Gastroesophageal sphincter (tissue), 4 donors: Measurements from ENCODE around the gene STIMATE. TPM values are rescaled to one million over a fixed set of nuclear protein-coding genes. Genes with fewer than 3 reads are reported as not detected.

Experiments
- ATAC-seq: fragments of 150-250 bp; one replicate; pipeline ENCODE4 v1.9.1; 2016; ENCODE audit warnings: mild to moderate bottlenecking, moderate library complexity
- H3K27ac ChIP-seq, 4 donors: fragments of 200-600 bp; sonication (generic) in 3 of 4; 1 replicate in 3 of 4; 2 replicates in 1 of 4; pipeline ENCODE4 v1.5.1; 2016 to 2019
- H3K27me3 ChIP-seq: fragments of 200-600 bp; sonication (generic); one replicate; pipeline ENCODE4 v1.5.1; 2019
- H3K36me3 ChIP-seq, 2 donors: fragments of 200-600 bp; sonication (generic); one replicate each; pipeline ENCODE4 v1.5.1; 2019; ENCODE audit warnings: control low read depth in 1 of 2
- H3K4me1 ChIP-seq, 3 donors: fragments of 200-600 bp; sonication (generic); 1 replicate in 2 of 3; 2 replicates in 1 of 3; pipeline ENCODE4 v1.5.1; 2016 to 2019; ENCODE audit warnings: control low read depth in 2 of 3
- H3K4me3 ChIP-seq, 2 donors: fragments of 200-600 bp; sonication (generic); one replicate each; pipeline ENCODE4 v1.5.1; 2019; ENCODE audit warnings: mild to moderate bottlenecking in 1 of 2, moderate library complexity in 1 of 2
- H3K9me3 ChIP-seq, 3 donors: fragments of 200-600 bp; sonication (generic); one replicate each; pipeline ENCODE4 v1.5.1; 2017 to 2019; ENCODE audit warnings: control low read depth in 2 of 3
- EP300 ChIP-seq: sonication (generic); formaldehyde crosslinking; IDR thresholded peaks from one replicate; pipeline ENCODE4 v1.6.1; 2017; ENCODE audit warnings: antibody characterized with exemption, mild to moderate bottlenecking
- POLR2A ChIP-seq, 2 donors: fragments of 450-650 bp; IDR thresholded peaks; one replicate each; pipeline ENCODE4 v1.6.1; 2017; ENCODE audit warnings: antibody characterized with exemption in 2 of 2, mild to moderate bottlenecking in 2 of 2, moderate library complexity in 1 of 2
- POLR2AphosphoS5 ChIP-seq: sonication (generic); formaldehyde crosslinking; IDR thresholded peaks from one replicate; pipeline ENCODE4 v1.6.1; 2017; ENCODE audit warnings: antibody characterized with exemption
- WGBS, 2 donors: methylation state at CpG; one replicate each; pipeline ENCODE4 v1.1.5; 2018; ENCODE audit warnings: low coverage in 1 of 2; 5-methylcytosine and 5-hydroxymethylcytosine counted together
- total RNA-seq, 4 donors: library from RNA; depleted of rRNA; stranded (reverse); fragments of >200 nt; gene quantifications; one replicate each; pipeline ENCODE4 v1.1.0, GENCODE V29; 2016
- TF ChIP-seq, protein P1 (sequence below), 4 experiments: fragments of 200-600 bp in 2 of 4; fragments of 450-650 bp in 2 of 4; sonication (generic) in 1 of 4; IDR thresholded peaks; one replicate each; pipeline ENCODE4 v1.5.1; 2017 to 2019; ENCODE audit warnings: antibody characterized with exemption in 4 of 4, mild to moderate bottlenecking in 2 of 4, moderate library complexity in 2 of 4

STIMATE gene
- total RNA-seq, 4 donors from 2014 or later = 14.6 to 30.2 (median 20.5) TPM

GRCh38 chr3:52873433-52874159 lies 23.8 kb downstream of the STIMATE start:
- H3K27ac ChIP-seq = no peak overlapping the region
- H3K36me3 ChIP-seq = peaks cover 0 to 4% of the 10 kb centered on the region in 2 donors
- no peaks in the 10 kb centered on the region for H3K27me3 ChIP-seq
- no peak overlapping the region for H3K4me3 ChIP-seq
- WGBS, 2 donors = 62 to 69% methylated on average over 4 to 8 of the region's 8 CpGs
- no peaks in the 10 kb centered on the region for H3K9me3 ChIP-seq
- peaks cover 0 to 15% (median 0%) of the 10 kb centered on the region in 3 donors for H3K4me1 ChIP-seq
- TF ChIP-seq, protein P1, sequence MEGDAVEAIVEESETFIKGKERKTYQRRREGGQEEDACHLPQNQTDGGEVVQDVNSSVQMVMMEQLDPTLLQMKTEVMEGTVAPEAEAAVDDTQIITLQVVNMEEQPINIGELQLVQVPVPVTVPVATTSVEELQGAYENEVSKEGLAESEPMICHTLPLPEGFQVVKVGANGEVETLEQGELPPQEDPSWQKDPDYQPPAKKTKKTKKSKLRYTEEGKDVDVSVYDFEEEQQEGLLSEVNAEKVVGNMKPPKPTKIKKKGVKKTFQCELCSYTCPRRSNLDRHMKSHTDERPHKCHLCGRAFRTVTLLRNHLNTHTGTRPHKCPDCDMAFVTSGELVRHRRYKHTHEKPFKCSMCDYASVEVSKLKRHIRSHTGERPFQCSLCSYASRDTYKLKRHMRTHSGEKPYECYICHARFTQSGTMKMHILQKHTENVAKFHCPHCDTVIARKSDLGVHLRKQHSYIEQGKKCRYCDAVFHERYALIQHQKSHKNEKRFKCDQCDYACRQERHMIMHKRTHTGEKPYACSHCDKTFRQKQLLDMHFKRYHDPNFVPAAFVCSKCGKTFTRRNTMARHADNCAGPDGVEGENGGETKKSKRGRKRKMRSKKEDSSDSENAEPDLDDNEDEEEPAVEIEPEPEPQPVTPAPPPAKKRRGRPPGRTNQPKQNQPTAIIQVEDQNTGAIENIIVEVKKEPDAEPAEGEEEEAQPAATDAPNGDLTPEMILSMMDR (IDR thresholded peaks at IDR 0.05) = no peak
- TF ChIP-seq POLR2A (IDR thresholded peaks at IDR 0.05) = no peak
- TF ChIP-seq EP300 = no peak
- no peak for TF ChIP-seq POLR2AphosphoS5
- ATAC-seq = no peak

DNA sequence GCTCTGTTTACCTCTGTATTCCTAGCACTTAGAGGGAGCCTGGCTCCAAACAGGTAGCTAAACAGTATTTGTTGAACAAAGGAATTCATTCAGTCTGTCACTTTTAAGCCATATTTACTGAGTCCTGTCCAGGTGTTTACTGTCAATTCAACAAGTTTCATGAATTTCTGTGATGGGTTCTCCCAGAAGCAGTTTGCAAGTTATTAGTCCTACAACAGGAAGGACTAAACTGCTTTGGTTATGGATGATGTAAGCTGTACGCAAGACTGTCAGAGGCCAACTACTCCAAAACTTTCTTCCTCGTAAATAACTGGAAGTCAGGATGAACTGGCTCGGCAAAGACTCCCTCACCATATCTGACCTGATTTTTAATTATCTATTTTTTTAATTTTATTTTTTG lies 25.1 kb downstream of the STIMATE start:
- ATAC-seq = no peak
- 79 to 97% methylated on average over 3 of the region's 3 CpGs for WGBS, 2 donors
- TF ChIP-seq, protein P1 (IDR thresholded peaks at IDR 0.05) = no peak
- TF ChIP-seq POLR2A (IDR thresholded peaks at IDR 0.05) = no peak
- TF ChIP-seq EP300 = no peak
- TF ChIP-seq POLR2AphosphoS5 = no peak
- no peak overlapping the region for H3K4me3 ChIP-seq
- no peaks in the 10 kb centered on the region for H3K27me3 ChIP-seq
- peaks cover 0 to under 1% of the 10 kb centered on the region in 2 donors for H3K36me3 ChIP-seq
- no peaks in the 10 kb centered on the region for H3K9me3 ChIP-seq
- H3K27ac ChIP-seq = no peak overlapping the region
- peaks cover 0 to 15% (median 0%) of the 10 kb centered on the region in 3 donors for H3K4me1 ChIP-seq

DNA sequence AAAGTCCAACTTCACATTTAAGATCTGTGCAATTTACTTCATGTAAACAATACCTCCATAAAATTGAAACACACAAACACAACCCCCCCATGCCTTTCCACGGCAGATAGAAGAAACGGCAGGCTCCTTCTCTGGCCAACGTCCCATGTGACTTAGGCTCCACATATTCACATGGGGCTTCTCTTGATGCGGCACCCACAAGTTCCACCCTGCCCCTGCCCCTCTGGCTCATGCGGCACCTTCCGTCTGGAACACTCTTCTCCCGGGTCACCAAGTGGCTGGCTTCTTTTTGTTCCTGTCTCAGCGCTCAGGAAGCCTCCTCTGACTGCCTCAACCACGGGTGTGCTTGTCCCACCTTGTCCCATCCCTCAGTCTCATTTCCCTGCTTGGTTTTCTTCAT lies 25.6 kb downstream of the STIMATE start:
- peaks cover 0 to 15% (median 0%) of the 10 kb centered on the region in 3 donors for H3K4me1 ChIP-seq
- WGBS, 2 donors = 60 to 83% methylated on average over 4 to 7 of the region's 9 CpGs
- TF ChIP-seq, protein P1 (IDR thresholded peaks at IDR 0.05) = no peak
- TF ChIP-seq EP300 = no peak
- TF ChIP-seq POLR2A (IDR thresholded peaks at IDR 0.05) = no peak
- no peak for TF ChIP-seq POLR2AphosphoS5
- H3K9me3 ChIP-seq = no peaks in the 10 kb centered on the region
- no peaks in the 10 kb centered on the region for H3K36me3 ChIP-seq
- H3K4me3 ChIP-seq = no peak overlapping the region
- ATAC-seq = no peak
- H3K27ac ChIP-seq = no peak overlapping the region
- no peaks in the 10 kb centered on the region for H3K27me3 ChIP-seq

GRCh38 chr3:52870471-52870870 lies 26.9 kb downstream of the STIMATE start:
- TF ChIP-seq POLR2A (IDR thresholded peaks at IDR 0.05) (no peak), POLR2AphosphoS5 (no peak), EP300 (no peak)
- TF ChIP-seq, protein P1 (IDR thresholded peaks at IDR 0.05) = no peak
- no peak overlapping the region for H3K27ac ChIP-seq
- no peak for ATAC-seq
- no peak overlapping the region for H3K4me3 ChIP-seq
- H3K9me3 ChIP-seq = no peaks in the 10 kb centered on the region
- no peaks in the 10 kb centered on the region for H3K27me3 ChIP-seq
- peaks cover 0 to 15% (median 0%) of the 10 kb centered on the region in 3 donors for H3K4me1 ChIP-seq
- H3K36me3 ChIP-seq = no peaks in the 10 kb centered on the region
- WGBS, 2 donors = 100% methylated on average over 4 of the region's 10 CpGs; no CpG with 5 or more reads in 1 of the 2 donors

DNA sequence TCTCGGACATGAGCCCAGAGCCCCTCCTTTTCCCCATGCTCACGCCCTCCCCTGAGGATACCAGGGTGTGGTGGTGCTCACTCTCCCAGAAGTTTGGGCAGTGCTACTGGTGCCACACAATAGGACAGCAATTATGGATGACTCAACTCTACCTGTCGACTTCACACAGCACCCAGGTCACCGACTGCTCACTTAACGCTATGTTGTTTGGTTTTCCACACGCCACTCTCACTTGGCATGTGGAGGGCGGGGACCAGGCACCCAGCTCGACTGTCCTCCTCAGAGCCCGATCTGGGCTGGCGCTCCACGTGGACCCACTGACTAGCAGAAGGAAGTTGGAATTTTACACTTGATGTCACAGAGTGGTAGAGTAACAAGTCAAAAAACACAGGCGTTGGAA lies 30.9 kb downstream of the STIMATE start:
- Histone ChIP-seq H3K27ac (no peak overlapping the region), H3K4me3 (no peak overlapping the region), H3K27me3 (no peaks in the 10 kb centered on the region), H3K4me1 (no peaks in the 10 kb centered on the region), H3K9me3 (no peaks in the 10 kb centered on the region), H3K36me3 (no peaks in the 10 kb centered on the region)
- TF ChIP-seq POLR2A (IDR thresholded peaks at IDR 0.05) = no peak
- TF ChIP-seq, protein P1 (IDR thresholded peaks at IDR 0.05) = no peak
- no peak for TF ChIP-seq EP300
- TF ChIP-seq POLR2AphosphoS5 = no peak
- 92 to 95% methylated on average over 6 of the region's 12 CpGs for WGBS, 2 donors
- no peak for ATAC-seq
